HG02981 (cell line): ENCODE measurements around the gene ARMH3.
"Not testable (repeated sequence)": the region's sequence is repeated elsewhere in the genome, so short reads cannot be mapped to it uniquely, and the experiment has no call there.

ENCODE experiments used
- ATAC-seq: cut with Tn5 transposase; IDR thresholded peaks from one replicate; pipeline ENCODE4 v1.9.1; 2021; ENCODE audit warnings: mild to moderate bottlenecking, moderate library complexity; ENCODE audit not compliant: unreplicated experiment

ARMH3 gene

GRCh38 chr10:101987136-101987535, 68.8 kb downstream of the ARMH3 start:
- no peak for ATAC-seq

- ATAC-seq = no peak
Observed at GRCh38 chr10:101986624-101986971, 69.4 kb downstream of the ARMH3 start.

GRCh38 chr10:101980677-101981076, 75.3 kb downstream of the ARMH3 start:
- not testable (repeated sequence) for ATAC-seq

GRCh38 chr10:101974091-101974971, 81.6 kb downstream of the ARMH3 start:
- no peak for ATAC-seq

GRCh38 chr10:101972761-101973160, 83.2 kb downstream of the ARMH3 start:
- ATAC-seq = no peak

GRCh38 chr10:101969412-101969922, 86.5 kb downstream of the ARMH3 start:
- ATAC-seq = no peak

- no peak for ATAC-seq
Observed at GRCh38 chr10:101968940-101969321, 87.0 kb downstream of the ARMH3 start.

- ATAC-seq = no peak
Observed at GRCh38 chr10:101968286-101968939, 87.6 kb downstream of the ARMH3 start.

- ATAC-seq = no peak
Observed at GRCh38 chr10:101967713-101968112, 88.3 kb downstream of the ARMH3 start.

GRCh38 chr10:101967119-101967518, 88.9 kb downstream of the ARMH3 start:
- no peak for ATAC-seq

GRCh38 chr10:101965075-101965765, 90.8 kb downstream of the ARMH3 start:
- no peak for ATAC-seq

- ATAC-seq = no peak
Observed at GRCh38 chr10:101961591-101962498, 94.1 kb downstream of the ARMH3 start.

- no peak for ATAC-seq
Observed at GRCh38 chr10:101960879-101961395, 95.0 kb downstream of the ARMH3 start.

GRCh38 chr10:101959346-101959916, 96.5 kb downstream of the ARMH3 start:
- ATAC-seq = no peak

- ATAC-seq = no peak
Observed at GRCh38 chr10:101958691-101959090, 97.3 kb downstream of the ARMH3 start.

GRCh38 chr10:101956898-101957297, 99.1 kb downstream of the ARMH3 start:
- no peak for ATAC-seq

GRCh38 chr10:101956117-101956516, 99.9 kb downstream of the ARMH3 start:
- no peak for ATAC-seq

GRCh38 chr10:101952191-101952590, 103.8 kb downstream of the ARMH3 start:
- ATAC-seq = no peak

GRCh38 chr10:101950213-101950612, 105.8 kb downstream of the ARMH3 start:
- ATAC-seq = no peak

GRCh38 chr10:101941871-101942270, 114.1 kb downstream of the ARMH3 start:
- no peak for ATAC-seq
